ENCODE data around the gene ALKBH1. TPM values are rescaled to one million over a fixed set of nuclear protein-coding genes. Genes with fewer than 3 reads are reported as not detected.

Gene ALKBH1
- total and polyA plus RNA-seq, 2 of the 13 experiments (the other 11 are each of a cell fraction or from before 2014, with no cell fraction given), result 12.5 to 14.3 TPM

- Histone ChIP-seq H3K9me3 (ENCODE audit: low read length) (no peaks in the 10 kb centered on the region), H3K4me3 (replicated peaks in 1 of 3; ENCODE audit: insufficient read depth in 1 of 3, low read depth in 2 of 3, low read length in 3 of 3) (no peak overlapping the region), H3K9ac (ENCODE audit: insufficient read depth, low read depth, low read length) (no peak overlapping the region), H3K36me3 (replicated peaks in 1 of 2; ENCODE audit: control insufficient read depth in 1 of 2, insufficient read depth in 2 of 2, low read length in 2 of 2) (peaks cover 3 to 10% of the 10 kb centered on the region in 2 experiments; a peak in 1 of 5 replicates), H3K79me2 (ENCODE audit: insufficient read depth, low read length) (no peaks in the 10 kb centered on the region), H3K4me1 (ENCODE audit: insufficient read depth, low read length) (peaks cover 18% of the 10 kb centered on the region), H4K20me1 (ENCODE audit: insufficient read depth, low read length) (no peaks in the 10 kb centered on the region), H3K4me2 (ENCODE audit: low read depth, low read length) (peak overlapping the region; percentile 31), H3K27me3 (ENCODE audit: control insufficient read depth in 1 of 2, insufficient read depth in 2 of 2, low read length in 2 of 2) (no peaks in the 10 kb centered on the region), H2AFZ (ENCODE audit: low read length) (no peak overlapping the region), H3K27ac (ENCODE audit: extremely low read length, insufficient read depth, low read length) (peak overlapping the region; percentile 36)
- WGBS (ENCODE audit: low lambda C conversion rate), result 15% methylated on average over 1 of the region's 1 CpG
- ChIA-PET POLR2A (interaction anchor here (1.0 kb wide), 1 partner anchor 27 kb away, joined by 3 read pairs; no protein-coding TSS in a partner anchor), CTCF (ENCODE audit: low intra/inter-chr PET ratio, low total read pairs) (no interaction called here)
- no peak for ATAC-seq
- in situ Hi-C loops (cut with HindIII; ENCODE audit: extremely low pct_ligation_motif_present, low pct_unique_long_range_greater_than_20kb) (no loop called here), intact Hi-C loops (cut with micrococcal nuclease; ENCODE audit: unreplicated experiment) (no loop called here)
- no TSS peak for BruUV-seq (replicated peaks)
- peak; percentile 27 for DNase-seq (ENCODE audit: low spot score)
- no peak for FAIRE-seq
- TF ChIP-seq JUNB (CRISPR knock-in tag; IDR thresholded peaks at IDR 0.05; ENCODE audit: borderline replicate concordance), result no peak
- TF ChIP-seq HDAC1 (CRISPR knock-in tag; IDR thresholded peaks at IDR 0.05), result 0 out of 2 replicates have a peak, but pooled peaks have one; percentile 5
- TF ChIP-seq KAT2B (IDR thresholded peaks at IDR 0.05; ENCODE audit: borderline replicate concordance, low read depth, low read length), result no peak
- TF ChIP-seq JUND (CRISPR knock-in tag; IDR thresholded peaks at IDR 0.05), result no peak
- TF ChIP-seq THAP11 (CRISPR knock-in tag; IDR thresholded peaks at IDR 0.05), result 0 out of 2 replicates have a peak, but pooled peaks have one; percentile 1
- TF ChIP-seq ZFP82 (CRISPR knock-in tag; IDR thresholded peaks at IDR 0.05; ENCODE audit: borderline replicate concordance), result no peak
- TF ChIP-seq CCAR2 (optimal IDR thresholded peaks at IDR 0.05; ENCODE audit: low read depth, low read length), result no peak
- no peak for TF ChIP-seq KDM5A (IDR thresholded peaks at IDR 0.05; ENCODE audit: borderline replicate concordance, low read length)
- no peak for TF ChIP-seq PHF5A (CRISPR knock-in tag; IDR thresholded peaks at IDR 0.05; ENCODE audit: low read depth, unreplicated experiment)
- TF ChIP-seq FOXP1 (IDR thresholded peaks at IDR 0.05), result no peak
- TF ChIP-seq FOXP1 (CRISPR knock-in tag; IDR thresholded peaks at IDR 0.05), result no peak
- TF ChIP-seq, protein P1, sequence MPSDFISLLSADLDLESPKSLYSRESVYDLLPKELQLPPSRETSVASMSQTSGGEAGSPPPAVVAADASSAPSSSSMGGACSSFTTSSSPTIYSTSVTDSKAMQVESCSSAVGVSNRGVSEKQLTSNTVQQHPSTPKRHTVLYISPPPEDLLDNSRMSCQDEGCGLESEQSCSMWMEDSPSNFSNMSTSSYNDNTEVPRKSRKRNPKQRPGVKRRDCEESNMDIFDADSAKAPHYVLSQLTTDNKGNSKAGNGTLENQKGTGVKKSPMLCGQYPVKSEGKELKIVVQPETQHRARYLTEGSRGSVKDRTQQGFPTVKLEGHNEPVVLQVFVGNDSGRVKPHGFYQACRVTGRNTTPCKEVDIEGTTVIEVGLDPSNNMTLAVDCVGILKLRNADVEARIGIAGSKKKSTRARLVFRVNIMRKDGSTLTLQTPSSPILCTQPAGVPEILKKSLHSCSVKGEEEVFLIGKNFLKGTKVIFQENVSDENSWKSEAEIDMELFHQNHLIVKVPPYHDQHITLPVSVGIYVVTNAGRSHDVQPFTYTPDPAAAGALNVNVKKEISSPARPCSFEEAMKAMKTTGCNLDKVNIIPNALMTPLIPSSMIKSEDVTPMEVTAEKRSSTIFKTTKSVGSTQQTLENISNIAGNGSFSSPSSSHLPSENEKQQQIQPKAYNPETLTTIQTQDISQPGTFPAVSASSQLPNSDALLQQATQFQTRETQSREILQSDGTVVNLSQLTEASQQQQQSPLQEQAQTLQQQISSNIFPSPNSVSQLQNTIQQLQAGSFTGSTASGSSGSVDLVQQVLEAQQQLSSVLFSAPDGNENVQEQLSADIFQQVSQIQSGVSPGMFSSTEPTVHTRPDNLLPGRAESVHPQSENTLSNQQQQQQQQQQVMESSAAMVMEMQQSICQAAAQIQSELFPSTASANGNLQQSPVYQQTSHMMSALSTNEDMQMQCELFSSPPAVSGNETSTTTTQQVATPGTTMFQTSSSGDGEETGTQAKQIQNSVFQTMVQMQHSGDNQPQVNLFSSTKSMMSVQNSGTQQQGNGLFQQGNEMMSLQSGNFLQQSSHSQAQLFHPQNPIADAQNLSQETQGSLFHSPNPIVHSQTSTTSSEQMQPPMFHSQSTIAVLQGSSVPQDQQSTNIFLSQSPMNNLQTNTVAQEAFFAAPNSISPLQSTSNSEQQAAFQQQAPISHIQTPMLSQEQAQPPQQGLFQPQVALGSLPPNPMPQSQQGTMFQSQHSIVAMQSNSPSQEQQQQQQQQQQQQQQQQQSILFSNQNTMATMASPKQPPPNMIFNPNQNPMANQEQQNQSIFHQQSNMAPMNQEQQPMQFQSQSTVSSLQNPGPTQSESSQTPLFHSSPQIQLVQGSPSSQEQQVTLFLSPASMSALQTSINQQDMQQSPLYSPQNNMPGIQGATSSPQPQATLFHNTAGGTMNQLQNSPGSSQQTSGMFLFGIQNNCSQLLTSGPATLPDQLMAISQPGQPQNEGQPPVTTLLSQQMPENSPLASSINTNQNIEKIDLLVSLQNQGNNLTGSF (CRISPR knock-in tag; IDR thresholded peaks at IDR 0.05), result no peak
- no peak for TF ChIP-seq DR1 (CRISPR knock-in tag; IDR thresholded peaks at IDR 0.05)
- no peak for TF ChIP-seq ATAD3A (CRISPR knock-in tag; IDR thresholded peaks at IDR 0.05)
- TF ChIP-seq ASH2L (IDR thresholded peaks at IDR 0.05; ENCODE audit: insufficient read length, low read depth, low read length), result peak; percentile 26
- TF ChIP-seq, protein P2, sequence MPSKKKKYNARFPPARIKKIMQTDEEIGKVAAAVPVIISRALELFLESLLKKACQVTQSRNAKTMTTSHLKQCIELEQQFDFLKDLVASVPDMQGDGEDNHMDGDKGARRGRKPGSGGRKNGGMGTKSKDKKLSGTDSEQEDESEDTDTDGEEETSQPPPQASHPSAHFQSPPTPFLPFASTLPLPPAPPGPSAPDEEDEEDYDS (CRISPR knock-in tag; IDR thresholded peaks at IDR 0.05), result no peak
- TF ChIP-seq, protein P3, sequence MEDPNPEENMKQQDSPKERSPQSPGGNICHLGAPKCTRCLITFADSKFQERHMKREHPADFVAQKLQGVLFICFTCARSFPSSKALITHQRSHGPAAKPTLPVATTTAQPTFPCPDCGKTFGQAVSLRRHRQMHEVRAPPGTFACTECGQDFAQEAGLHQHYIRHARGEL (CRISPR knock-in tag; IDR thresholded peaks at IDR 0.05), result no peak
- peak in 1 of 2 experiments; percentile 39; a peak in 1 of 4 replicates for TF ChIP-seq EP300 (IDR thresholded peaks at IDR 0.05; ENCODE audit: low read depth in 2 of 2, low read length in 2 of 2)
- TF ChIP-seq EP300 (CRISPR knock-in tag; IDR thresholded peaks at IDR 0.05; ENCODE audit: borderline replicate concordance), result no peak
These were observed 25.7 kb downstream of the ALKBH1 start for GRCh38 chr14:77682158-77682553.
